Endothelial cell of umbilical vein (primary cell): Measurements from ENCODE around the gene MFN1. TPM values are rescaled to one million over a fixed set of nuclear protein-coding genes. Genes with fewer than 3 reads are reported as not detected.

Source experiments
- BruUV-seq: library from RNA; stranded (reverse); fragments of 400-500 nt; replicated peaks from 2 replicates; lab custom pipeline; 2021; lab: Mats Ljungman, UMichigan
- CTCF ChIA-PET: fragments of 300-600, 350-600 bp; sonication (Branson Sonifier 250); formaldehyde crosslinking; loops from one replicate; lab custom pipeline; 2021; ENCODE audit warnings: antibody characterized with exemption, inconsistent platforms; lab: Charles Lee
- POLR2A ChIA-PET: fragments of 300-600, 350-600 bp; sonication (Branson Sonifier 250); formaldehyde crosslinking; loops from one replicate; lab custom pipeline; 2021; ENCODE audit warnings: antibody characterized with exemption, inconsistent platforms; lab: Charles Lee
- DNase-seq: peaks from one replicate; pipeline ENCODE4 v3.0.0-alpha.2; 2011; ENCODE audit warnings: low read depth, low spot score
- FAIRE-seq: peaks from 2 replicates; lab custom pipeline; 2011; peaks lifted over from hg19 to GRCh38; lab: Jason Lieb, UNC
- H2AFZ ChIP-seq: 2 replicates; pipeline ENCODE4 v1.6.0; 2012; ENCODE audit warnings: low read depth, low read length, control low read depth, inconsistent platforms
- H3K27ac ChIP-seq: 2 replicates; pipeline ENCODE4 v1.5.1; 2011; ENCODE audit warnings: low read depth, mild to moderate bottlenecking, control low read depth, low read length, moderate library complexity; ENCODE audit not compliant: insufficient read depth
- H3K27me3 ChIP-seq, 2 experiments: 2 replicates each; pipeline versions ENCODE4 v1.6.0 to v1.6.1; 2011; ENCODE audit warnings: low read length in 2 of 2, mixed read lengths in 1 of 2; ENCODE audit not compliant: control insufficient read depth in 2 of 2, insufficient read depth in 2 of 2
- H3K36me3 ChIP-seq, 2 experiments: 2 replicates in 1 of 2; 3 replicates in 1 of 2; pipeline ENCODE4 v1.5.1; 2011; ENCODE audit warnings: low read length in 2 of 2, mild to moderate bottlenecking in 1 of 2, moderate library complexity in 1 of 2; ENCODE audit not compliant: control insufficient read depth in 2 of 2, insufficient read depth in 2 of 2; ENCODE audit errors: extremely low read depth in 1 of 2
- H3K4me1 ChIP-seq: 3 replicates; pipeline ENCODE4 v1.5.1; 2011; ENCODE audit warnings: mild to moderate bottlenecking, low read length; ENCODE audit not compliant: control insufficient read depth, insufficient read depth; ENCODE audit errors: extremely low read depth
- H3K4me2 ChIP-seq: 2 replicates; pipeline ENCODE4 v1.6.1; 2011; ENCODE audit warnings: low read length, control low read depth, mixed read lengths; ENCODE audit not compliant: insufficient read depth
- H3K4me3 ChIP-seq, 3 experiments: fragments of 200-600 bp in 1 of 3; sonication (generic), shearing (Covaris generic) in 1 of 3; replicated peaks in 1 of 3; 2 replicates each; pipeline ENCODE4 v1.5.1; 2011 to 2016; ENCODE audit warnings: control low read depth in 3 of 3, low read length in 3 of 3, mild to moderate bottlenecking in 2 of 3, inconsistent platforms in 1 of 3, low read depth in 1 of 3, moderate library complexity in 1 of 3; ENCODE audit not compliant: insufficient read depth in 1 of 3
- H3K79me2 ChIP-seq: 2 replicates; pipeline ENCODE4 v1.6.0; 2012; ENCODE audit warnings: low read length, inconsistent platforms; ENCODE audit not compliant: control insufficient read depth, insufficient read depth
- H3K9ac ChIP-seq: replicated peaks from 2 replicates; pipeline ENCODE3; 2011; ENCODE audit warnings: low read length, control low read depth; ENCODE audit not compliant: insufficient read depth; ENCODE audit errors: extremely low read depth
- H3K9me1 ChIP-seq: replicated peaks from 3 replicates; pipeline ENCODE4 v1.6.0; 2011; ENCODE audit warnings: mild to moderate bottlenecking, low read length; ENCODE audit not compliant: control insufficient read depth, insufficient read depth; ENCODE audit errors: extremely low read depth
- H3K9me3 ChIP-seq: replicated peaks from 2 replicates; pipeline ENCODE4 v1.5.1; 2012; ENCODE audit warnings: low read length, inconsistent platforms; ENCODE audit not compliant: control insufficient read depth, insufficient read depth
- H4K20me1 ChIP-seq: replicated peaks from 2 replicates; pipeline ENCODE3; 2011; ENCODE audit warnings: mild to moderate bottlenecking, low read length; ENCODE audit not compliant: control insufficient read depth, insufficient read depth; ENCODE audit errors: extremely low read depth
- CTCF ChIP-seq, 2 donors: IDR thresholded peaks; 1 replicate in 1 of 2; 2 replicates in 1 of 2; pipeline ENCODE4 v1.5.1; 2011; ENCODE audit warnings: low read length in 2 of 2, mild to moderate bottlenecking in 2 of 2, moderate library complexity in 2 of 2, control low read depth in 1 of 2, inconsistent platforms in 1 of 2, low read depth in 1 of 2; ENCODE audit not compliant: insufficient read depth in 1 of 2; ENCODE audit errors: extremely low read depth in 1 of 2
- EZH2 ChIP-seq: IDR thresholded peaks from 2 replicates; pipeline ENCODE4 v1.6.1; 2012; ENCODE audit warnings: borderline replicate concordance, low read depth, mild to moderate bottlenecking, moderate library complexity, low read length, inconsistent platforms; ENCODE audit not compliant: severe bottlenecking
- FOS ChIP-seq: IDR thresholded peaks from 2 replicates; pipeline ENCODE4 v1.6.1; 2011; ENCODE audit warnings: mild to moderate bottlenecking, low read length, moderate library complexity, borderline replicate concordance; ENCODE audit not compliant: insufficient read depth
- GATA2 ChIP-seq: IDR thresholded peaks from 2 replicates; pipeline ENCODE4 v1.7.0; 2011; ENCODE audit warnings: low read depth, mild to moderate bottlenecking, moderate library complexity, mixed read lengths, low read length; ENCODE audit not compliant: insufficient read length, insufficient read depth
- JUN ChIP-seq: IDR thresholded peaks from 2 replicates; pipeline ENCODE4 v1.6.1; 2011; ENCODE audit warnings: borderline replicate concordance, low read depth; ENCODE audit not compliant: insufficient read length, insufficient read depth
- MYC ChIP-seq: IDR thresholded peaks from one replicate; pipeline ENCODE4 v1.6.1; 2011; ENCODE audit warnings: mild to moderate bottlenecking, low read depth, low read length
- POLR2A ChIP-seq: IDR thresholded peaks from 2 replicates; pipeline ENCODE4 v1.6.1; 2012; ENCODE audit warnings: low read depth, mild to moderate bottlenecking, control low read depth, low read length
- POLR2AphosphoS5 ChIP-seq: IDR thresholded peaks from 2 replicates; pipeline ENCODE4 v1.6.1; 2012; ENCODE audit warnings: low read depth, mild to moderate bottlenecking, control low read depth, low read length, moderate library complexity; ENCODE audit not compliant: insufficient read depth
- dilution Hi-C: fragments of 300-500 bp; cut with MboI; formaldehyde crosslinking; loops from one replicate; pipeline ENCODE4 v1.15.0; 2019; ENCODE audit warnings: low sequenced_read_pairs; ENCODE audit not compliant: extremely low pct_ligation_motif_present
- intact Hi-C: fragments of 100-400 bp; cut with micrococcal nuclease; formaldehyde crosslinking; loops from one replicate; pipeline ENCODE4 v1.10.0; 2022
- polyA plus RNA-seq, 4 experiments: library from polyadenylated mRNA; depleted of rRNA in 3 of 4; stranded (reverse) in 3 of 4; unstranded in 1 of 4; fragments of >200 nt; gene quantifications; 2 replicates each; pipeline versions ENCODE4 v1.2.1 to v1.2.3, GENCODE V29; 2011 to 2012; ENCODE audit warnings: missing spikeins in 1 of 4
- total RNA-seq: library from RNA; stranded (reverse); gene quantifications from 2 replicates; pipeline ENCODE4 v1.2.3, GENCODE V29; 2021
- TF ChIP-seq, protein P1 (sequence below): IDR thresholded peaks from 2 replicates; pipeline ENCODE4 v1.6.1; 2011; ENCODE audit not compliant: insufficient read depth, insufficient read length

MFN1 gene
- total and polyA plus RNA-seq, 2 donors (not counting 3 experiments of a cell fraction or from before 2014, with no cell fraction given): 11.6 to 42.9 TPM

DNA sequence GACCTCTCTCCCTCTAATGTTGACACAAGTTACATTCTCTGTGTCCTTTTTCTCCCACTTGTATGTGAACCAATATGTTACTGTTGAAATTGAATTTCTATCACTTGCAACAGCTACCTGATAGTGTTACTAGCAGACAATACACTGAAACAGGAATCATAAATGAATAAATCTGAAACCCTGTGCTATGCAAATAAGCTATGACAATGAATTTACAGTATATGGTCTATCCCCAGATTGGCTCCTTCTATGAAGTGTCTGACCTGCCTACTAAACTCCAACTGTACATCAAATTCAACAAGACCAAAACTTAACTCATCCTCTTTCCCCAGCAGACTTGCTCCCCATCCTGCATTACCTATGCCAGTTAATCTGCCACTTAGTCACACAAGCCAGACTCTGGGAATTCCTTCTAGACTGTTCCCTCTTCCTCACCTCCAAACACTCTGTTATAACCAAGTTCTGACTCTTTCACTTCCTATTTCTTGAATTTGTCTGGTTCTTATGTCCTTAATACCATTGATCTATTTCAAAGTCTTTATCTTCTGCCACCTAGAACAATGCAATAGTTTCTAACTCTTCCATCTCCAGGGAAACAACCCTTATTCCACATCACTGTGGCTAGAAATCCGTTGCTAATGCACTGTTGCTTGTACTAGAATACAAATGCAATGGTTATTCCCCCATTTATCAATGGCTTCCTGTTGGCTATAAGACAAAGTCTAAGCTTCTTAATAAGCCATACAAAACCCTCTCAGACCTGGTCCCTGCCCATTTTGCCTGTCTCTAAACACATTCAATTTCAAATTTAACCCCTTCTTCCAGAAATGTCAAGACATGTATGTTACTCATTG lies 38.1 kb upstream of the MFN1 start:
- intact Hi-C loops: no loop called here

More for the DNA sequence above, 38.1 kb upstream of the MFN1 start:
- TF ChIP-seq GATA2 (no peak), JUN (no peak), FOS (no peak), MYC (no peak), EZH2 (no peak), POLR2AphosphoS5 (no peak), CTCF (IDR thresholded peaks at IDR 0.05; ENCODE audit: extremely low read depth in 1 of 2, insufficient read depth in 1 of 2, low read depth in 1 of 2, low read length in 2 of 2) (no peak), POLR2A (no peak)
- TF ChIP-seq, protein P1, sequence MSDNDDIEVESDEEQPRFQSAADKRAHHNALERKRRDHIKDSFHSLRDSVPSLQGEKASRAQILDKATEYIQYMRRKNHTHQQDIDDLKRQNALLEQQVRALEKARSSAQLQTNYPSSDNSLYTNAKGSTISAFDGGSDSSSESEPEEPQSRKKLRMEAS: no peak
- Histone ChIP-seq H3K4me2 (no peak overlapping the region), H3K4me3 (no peak overlapping the region), H3K9me3 (no peaks in the 10 kb centered on the region), H4K20me1 (no peaks in the 10 kb centered on the region), H3K4me1 (no peaks in the 10 kb centered on the region), H3K79me2 (no peaks in the 10 kb centered on the region), H2AFZ (no peak overlapping the region), H3K9ac (no peak overlapping the region), H3K27me3 (no peaks in the 10 kb centered on the region), H3K27ac (no peak overlapping the region), H3K9me1 (no peaks in the 10 kb centered on the region), H3K36me3 (no peaks in the 10 kb centered on the region)
- CTCF ChIA-PET: interaction anchor here (1.2 to 1.7 kb wide), 3 partner anchors 11 to 295 kb away, joined by 3 to 6 read pairs (median 4); no protein-coding TSS in a partner anchor
- POLR2A ChIA-PET: no interaction called here
- no TSS peak for BruUV-seq
- FAIRE-seq (no peak), DNase-seq (no peak)
- dilution Hi-C loops: no loop called here
